HG02852 (cell line): ENCODE results near the gene PRSS57.
"Not testable (repeated sequence)": the region's sequence is repeated elsewhere in the genome, so short reads cannot be mapped to it uniquely, and the experiment has no call there.

Source experiments
- ATAC-seq: cut with Tn5 transposase; IDR thresholded peaks from one replicate; pipeline ENCODE4 v1.9.1; 2021; ENCODE audit warnings: mild to moderate bottlenecking, moderate library complexity; ENCODE audit not compliant: unreplicated experiment

PRSS57 gene

GRCh38 chr19:698529-698928 lies 3.3 kb upstream of the PRSS57 start:
- not testable (repeated sequence) for ATAC-seq

- no peak for ATAC-seq
Observed at GRCh38 chr19:694481-695351, 536 bp downstream of the PRSS57 start.

GRCh38 chr19:690203-690602 lies 5.0 kb downstream of the PRSS57 start:
- no peak for ATAC-seq

GRCh38 chr19:688992-689391 lies 6.3 kb downstream of the PRSS57 start:
- ATAC-seq: no peak

- ATAC-seq: no peak
Observed at GRCh38 chr19:688214-688613, 7.0 kb downstream of the PRSS57 start.

GRCh38 chr19:687569-688166 lies 7.6 kb downstream of the PRSS57 start:
- ATAC-seq: no peak

- no peak for ATAC-seq
Observed at GRCh38 chr19:686589-687297, 8.5 kb downstream of the PRSS57 start.

GRCh38 chr19:685454-685931 lies 9.8 kb downstream of the PRSS57 start:
- ATAC-seq: no peak

GRCh38 chr19:682678-683320 lies 12.5 kb downstream of the PRSS57 start:
- no peak for ATAC-seq

GRCh38 chr19:681029-682019 lies 13.9 kb downstream of the PRSS57 start:
- no peak for ATAC-seq

GRCh38 chr19:680287-681028 lies 14.8 kb downstream of the PRSS57 start:
- ATAC-seq: peak; percentile 72

GRCh38 chr19:679418-680286 lies 15.6 kb downstream of the PRSS57 start:
- ATAC-seq: peak; percentile 11

GRCh38 chr19:678791-679388 lies 16.4 kb downstream of the PRSS57 start:
- ATAC-seq: no peak

GRCh38 chr19:677601-678436 lies 17.4 kb downstream of the PRSS57 start:
- no peak for ATAC-seq

GRCh38 chr19:677201-677600 lies 18.1 kb downstream of the PRSS57 start:
- ATAC-seq: no peak

- ATAC-seq: no peak
Observed at GRCh38 chr19:676339-677105, 18.7 kb downstream of the PRSS57 start, which contains the start of gene FSTL3. Gene FSTL3 (plus strand): TSS chr19:676392. CDS start chr19:676424, 32 bp downstream.
